CD14-positive monocyte (primary cell): ENCODE data around the gene FAM184A. TPM values are rescaled to one million over a fixed set of nuclear protein-coding genes. Genes with fewer than 3 reads are reported as not detected.

ENCODE experiments used
- DNase-seq, 3 donors: peaks; one replicate each; pipeline ENCODE4 v3.0.0-alpha.2; 2011 to 2022
- H2AFZ ChIP-seq: 2 replicates; pipeline ENCODE4 v1.6.0; 2012; ENCODE audit warnings: mild to moderate bottlenecking, low read depth, low read length, inconsistent platforms; ENCODE audit not compliant: insufficient read depth, poor library complexity, severe bottlenecking
- H3K27ac ChIP-seq, 2 donors: 1 replicate in 1 of 2; 2 replicates in 1 of 2; pipeline ENCODE4 v1.5.1; 2012 to 2013; ENCODE audit warnings: low read length in 2 of 2, control low read depth in 1 of 2, inconsistent platforms in 1 of 2, low read depth in 1 of 2, mild to moderate bottlenecking in 1 of 2
- H3K27me3 ChIP-seq, 2 donors: one replicate each; pipeline versions ENCODE4 v1.6.0 to v1.6.1; 2011 to 2013; ENCODE audit warnings: low read length in 2 of 2; ENCODE audit not compliant: control insufficient read depth in 2 of 2, insufficient read depth in 2 of 2
- H3K36me3 ChIP-seq, 2 donors: replicated peaks in 1 of 2; 1 replicate in 1 of 2; 2 replicates in 1 of 2; pipeline versions ENCODE4 v1.5.1 to v1.6.1; 2012 to 2013; ENCODE audit warnings: low read length in 2 of 2, control low read depth in 1 of 2, inconsistent platforms in 1 of 2, mild to moderate bottlenecking in 1 of 2; ENCODE audit not compliant: insufficient read depth in 2 of 2, control insufficient read depth in 1 of 2
- H3K4me1 ChIP-seq, 2 donors: 1 replicate in 1 of 2; 2 replicates in 1 of 2; pipeline versions ENCODE4 v1.5.1 to v1.6.1; 2012 to 2013; ENCODE audit warnings: low read length in 2 of 2, control low read depth in 1 of 2, inconsistent platforms in 1 of 2, mild to moderate bottlenecking in 1 of 2, moderate library complexity in 1 of 2; ENCODE audit not compliant: insufficient read depth in 2 of 2, control insufficient read depth in 1 of 2
- H3K4me2 ChIP-seq: replicated peaks from 2 replicates; pipeline ENCODE3; 2012; ENCODE audit warnings: low read length, moderate library complexity, mild to moderate bottlenecking; ENCODE audit not compliant: poor library complexity, severe bottlenecking; ENCODE audit errors: extremely low read depth
- H3K4me3 ChIP-seq, 3 experiments: fragments of 200-600 bp in 1 of 3; sonication (generic) in 1 of 3; replicated peaks in 1 of 3; 1 replicate in 2 of 3; 2 replicates in 1 of 3; pipeline ENCODE4 v1.5.1; 2011 to 2013; ENCODE audit warnings: low read length in 3 of 3, mild to moderate bottlenecking in 3 of 3, control low read depth in 2 of 3, low read depth in 2 of 3, inconsistent platforms in 1 of 3, moderate library complexity in 1 of 3
- H3K79me2 ChIP-seq: 2 replicates; pipeline ENCODE4 v1.6.0; 2012; ENCODE audit warnings: mild to moderate bottlenecking, control low read depth, inconsistent platforms, low read length, moderate library complexity; ENCODE audit not compliant: insufficient read depth
- H3K9ac ChIP-seq: 2 replicates; pipeline ENCODE4 v1.6.0; 2017; ENCODE audit warnings: low read length, mild to moderate bottlenecking; ENCODE audit not compliant: insufficient read depth, poor library complexity, severe bottlenecking
- H3K9me3 ChIP-seq, 2 donors: replicated peaks in 1 of 2; 1 replicate in 1 of 2; 2 replicates in 1 of 2; pipeline versions ENCODE4 v1.5.1 to v1.6.1; 2012 to 2013; ENCODE audit warnings: low read length in 2 of 2, control low read depth in 1 of 2; ENCODE audit not compliant: control insufficient read depth in 1 of 2, insufficient read depth in 1 of 2
- H4K20me1 ChIP-seq: 2 replicates; pipeline ENCODE4 v1.6.0; 2012; ENCODE audit warnings: mild to moderate bottlenecking, low read length, control low read depth, moderate library complexity; ENCODE audit not compliant: insufficient read depth
- H3K27ac Mint-ChIP-seq, 7 donors: one replicate each; pipeline ENCODE4 v1.8.0; 2020; ENCODE audit warnings: mild to moderate bottlenecking in 7 of 7, mixed read lengths in 7 of 7, moderate library complexity in 6 of 7, inconsistent platforms in 2 of 7
- H3K27me3 Mint-ChIP-seq, 3 donors: one replicate each; pipeline ENCODE4 v1.8.0; 2021 to 2022; ENCODE audit warnings: low read depth in 3 of 3, mild to moderate bottlenecking in 3 of 3, mixed read lengths in 3 of 3, moderate library complexity in 3 of 3, inconsistent platforms in 1 of 3
- H3K36me3 Mint-ChIP-seq, 2 donors: one replicate each; pipeline ENCODE4 v1.8.0; 2020; ENCODE audit warnings: mixed read lengths in 2 of 2, inconsistent platforms in 1 of 2, mild to moderate bottlenecking in 1 of 2
- H3K4me1 Mint-ChIP-seq: one replicate; pipeline ENCODE4 v1.8.0; 2020; ENCODE audit warnings: mild to moderate bottlenecking, mixed read lengths
- H3K4me3 Mint-ChIP-seq, 2 donors: one replicate each; pipeline ENCODE4 v1.8.0; 2020; ENCODE audit warnings: mild to moderate bottlenecking in 2 of 2, mixed read lengths in 2 of 2, moderate library complexity in 1 of 2
- H3K9me3 Mint-ChIP-seq, 7 donors: one replicate each; pipeline ENCODE4 v1.8.0; 2020 to 2022; ENCODE audit warnings: mixed read lengths in 7 of 7, mild to moderate bottlenecking in 6 of 7, moderate library complexity in 6 of 7, inconsistent platforms in 2 of 7
- CTCF ChIP-seq: fragments of 200-600 bp; IDR thresholded peaks from one replicate; pipeline ENCODE4 v1.8.0; 2022; ENCODE audit warnings: antibody characterized with exemption, mild to moderate bottlenecking
- WGBS: methylation state at CpG from one replicate; pipeline ENCODE4 v1.1.5; 2013; ENCODE audit warnings: missing lambda C conversion rate; ENCODE audit not compliant: insufficient coverage; 5-methylcytosine and 5-hydroxymethylcytosine counted together
- intact Hi-C, 2 donors: fragments of 100-400 bp; cut with micrococcal nuclease; formaldehyde crosslinking; loops; one replicate each; pipeline versions ENCODE4 v1.15.0 to v1.15.1; 2023
- polyA plus RNA-seq, 3 donors: library from polyadenylated mRNA; depleted of rRNA in 1 of 3; unstranded in 2 of 3; stranded (reverse) in 1 of 3; fragments of 300-500 nt in 2 of 3; fragments of >200 nt in 1 of 3; fragmentation: Illumina TruSeq in 2 of 3; gene quantifications; 1 replicate in 2 of 3; 2 replicates in 1 of 3; pipeline ENCODE4 v1.2.3, GENCODE V29; 2012 to 2021

Gene FAM184A
- polyA plus RNA-seq, 3 donors = not detected

GRCh38 chr6:119032428-119032827 lies 46.0 kb downstream of the FAM184A start:
- Histone ChIP-seq H3K4me2 (no peak overlapping the region), H3K36me3 (no peaks in the 10 kb centered on the region), H3K27me3 (no peaks in the 10 kb centered on the region), H3K9me3 (no peaks in the 10 kb centered on the region), H3K4me3 (no peak overlapping the region), H3K79me2 (no peaks in the 10 kb centered on the region), H2AFZ (no peak overlapping the region), H3K9ac (no peak overlapping the region), H3K4me1 (no peaks in the 10 kb centered on the region), H4K20me1 (no peaks in the 10 kb centered on the region), H3K27ac (no peak overlapping the region)
- no peak for TF ChIP-seq CTCF
- peaks cover 0 to 2% (median 0%) of the 10 kb centered on the region in 7 donors for H3K9me3 Mint-ChIP-seq
- H3K27me3 Mint-ChIP-seq = peaks cover 0 to 3% (median 0%) of the 10 kb centered on the region in 3 donors
- no peaks in the 10 kb centered on the region for H3K36me3 Mint-ChIP-seq
- intact Hi-C loops = no loop called here
- no peak for DNase-seq
- no peak overlapping the region for H3K4me3 Mint-ChIP-seq
- H3K4me1 Mint-ChIP-seq = no peaks in the 10 kb centered on the region
- H3K27ac Mint-ChIP-seq = no peak overlapping the region
- no CpG with 5 or more reads among the region's 1 CpG for WGBS

GRCh38 chr6:119030759-119031158 lies 47.7 kb downstream of the FAM184A start:
- no peaks in the 10 kb centered on the region for H3K4me1 ChIP-seq
- no peak for TF ChIP-seq CTCF
- no peaks in the 10 kb centered on the region for H3K36me3 ChIP-seq
- WGBS = no CpG with 5 or more reads among the region's 2 CpGs
- no peaks in the 10 kb centered on the region for H4K20me1 ChIP-seq
- Mint-ChIP-seq H3K27ac (no peak overlapping the region), H3K36me3 (no peaks in the 10 kb centered on the region), H3K27me3 (peaks cover 0 to 3% (median 0%) of the 10 kb centered on the region in 3 donors), H3K4me3 (no peak overlapping the region), H3K4me1 (no peaks in the 10 kb centered on the region), H3K9me3 (peaks cover 0 to 2% (median 0%) of the 10 kb centered on the region in 7 donors)
- H3K9me3 ChIP-seq = no peaks in the 10 kb centered on the region
- H3K79me2 ChIP-seq = no peaks in the 10 kb centered on the region
- H3K4me2 ChIP-seq = no peak overlapping the region
- no peaks in the 10 kb centered on the region for H3K27me3 ChIP-seq
- no peak overlapping the region for H3K27ac ChIP-seq
- no peak overlapping the region for H3K4me3 ChIP-seq
- no peak overlapping the region for H2AFZ ChIP-seq
- DNase-seq = no peak
- intact Hi-C loops = no loop called here
- H3K9ac ChIP-seq = no peak overlapping the region
